H1 (cell line): ENCODE measurements around the gene MIA3. TPM values are rescaled to one million over a fixed set of nuclear protein-coding genes. Genes with fewer than 3 reads are reported as not detected.

Source experiments
- CTCF ChIA-PET: fragments of 300-600 bp; sonication (Branson Sonifier 250); formaldehyde crosslinking; loops from one replicate; lab custom pipeline; 2021; ENCODE audit not compliant: partially characterized antibody; lab: Charles Lee
- POLR2A ChIA-PET: fragments of 300-600 bp; sonication (Branson Sonifier 250); formaldehyde crosslinking; loops from one replicate; lab custom pipeline; 2021; ENCODE audit warnings: inconsistent platforms; ENCODE audit not compliant: partially characterized antibody; lab: Charles Lee
- DNase-seq, 2 experiments: peaks; one replicate each; pipeline versions ENCODE4 v3.0.0 to v3.0.0-alpha.2; 2010 to 2022; ENCODE audit warnings: low spot score in 2 of 2, low read depth in 1 of 2, mixed read lengths in 1 of 2
- FAIRE-seq: peaks from 2 replicates; lab custom pipeline; 2011; peaks lifted over from hg19 to GRCh38; lab: Jason Lieb, UNC
- H2AFZ ChIP-seq: 2 replicates; pipeline ENCODE4 v1.8.1; 2012; ENCODE audit warnings: low read length, inconsistent platforms
- H2AK5ac ChIP-seq: 2 replicates; pipeline ENCODE4 v1.6.1; 2013; ENCODE audit warnings: low read depth, low read length
- H2BK120ac ChIP-seq: replicated peaks from 2 replicates; pipeline ENCODE3; 2013; ENCODE audit warnings: low read depth, low read length, inconsistent platforms
- H2BK12ac ChIP-seq: 2 replicates; pipeline ENCODE4 v1.6.1; 2013; ENCODE audit warnings: low read depth, low read length
- H2BK15ac ChIP-seq: 2 replicates; pipeline ENCODE4 v1.6.1; 2013; ENCODE audit warnings: low read length
- H2BK20ac ChIP-seq: 2 replicates; pipeline ENCODE4 v1.6.1; 2013; ENCODE audit warnings: low read length
- H2BK5ac ChIP-seq: 2 replicates; pipeline ENCODE4 v1.6.1; 2013; ENCODE audit warnings: low read depth, low read length
- H3K14ac ChIP-seq: 2 replicates; pipeline ENCODE4 v1.6.1; 2013; ENCODE audit warnings: inconsistent platforms; ENCODE audit not compliant: insufficient read length
- H3K18ac ChIP-seq: 2 replicates; pipeline ENCODE4 v1.6.1; 2013; ENCODE audit warnings: low read length; ENCODE audit errors: extremely low read depth
- H3K23ac ChIP-seq: 2 replicates; pipeline ENCODE4 v1.6.1; 2013; ENCODE audit warnings: inconsistent platforms; ENCODE audit not compliant: insufficient read length
- H3K23me2 ChIP-seq: 2 replicates; pipeline ENCODE4 v1.6.1; 2013; ENCODE audit warnings: low read depth, low read length
- H3K27ac ChIP-seq: 2 replicates; pipeline ENCODE4 v1.6.1; 2011; ENCODE audit warnings: low read depth, low read length, inconsistent platforms
- H3K27me3 ChIP-seq, 4 experiments: replicated peaks in 1 of 4; 1 replicate in 1 of 4; 2 replicates in 3 of 4; pipeline versions ENCODE4 v1.6.1 to v1.8.1; 2011 to 2013; ENCODE audit warnings: low read length in 3 of 4, mild to moderate bottlenecking in 3 of 4, inconsistent platforms in 2 of 4, mixed read lengths in 2 of 4, moderate library complexity in 1 of 4; ENCODE audit not compliant: control insufficient read depth in 3 of 4, insufficient read depth in 3 of 4; ENCODE audit errors: extremely low read depth in 1 of 4
- H3K36me3 ChIP-seq, 4 experiments: 2 replicates each; pipeline versions ENCODE4 v1.6.1 to v1.8.1; 2011 to 2013; ENCODE audit warnings: mild to moderate bottlenecking in 4 of 4, low read length in 3 of 4, moderate library complexity in 2 of 4, control low read depth in 1 of 4, inconsistent platforms in 1 of 4; ENCODE audit not compliant: insufficient read depth in 4 of 4, control insufficient read depth in 2 of 4
- H3K4ac ChIP-seq: replicated peaks from 2 replicates; pipeline ENCODE3; 2013; ENCODE audit warnings: low read length, low read depth, mixed read lengths, inconsistent platforms; ENCODE audit not compliant: insufficient read length
- H3K4me1 ChIP-seq, 4 experiments: replicated peaks in 1 of 4; 1 replicate in 1 of 4; 2 replicates in 3 of 4; pipeline versions ENCODE4 v1.6.1 to v1.8.1; 2011 to 2013; ENCODE audit warnings: low read length in 3 of 4, inconsistent platforms in 2 of 4, mixed read lengths in 1 of 4; ENCODE audit not compliant: insufficient read depth in 4 of 4, control insufficient read depth in 3 of 4
- H3K4me2 ChIP-seq, 2 experiments: 2 replicates each; pipeline versions ENCODE4 v1.6.1 to v1.8.1; 2011 to 2013; ENCODE audit warnings: low read depth in 2 of 2, low read length in 2 of 2, control low read depth in 1 of 2, inconsistent platforms in 1 of 2, mild to moderate bottlenecking in 1 of 2; ENCODE audit not compliant: insufficient read depth in 1 of 2
- H3K4me3 ChIP-seq, 4 experiments: fragments of 200-600, 300-600 bp in 1 of 4; sonication (generic), shearing (Covaris generic), sonication (Bioruptor Twin) in 1 of 4; 2 replicates each; pipeline versions ENCODE4 v1.5.1 to v1.8.1; 2011 to 2016; ENCODE audit warnings: low read length in 4 of 4, low read depth in 3 of 4, control low read depth in 2 of 4, inconsistent platforms in 2 of 4, mild to moderate bottlenecking in 2 of 4, mixed read lengths in 1 of 4, moderate library complexity in 1 of 4; ENCODE audit not compliant: insufficient read depth in 2 of 4; ENCODE audit errors: extremely low read depth in 1 of 4
- H3K56ac ChIP-seq: replicated peaks from 2 replicates; pipeline ENCODE3; 2013; ENCODE audit warnings: low read depth, mild to moderate bottlenecking, mixed read lengths, low read length, inconsistent platforms; ENCODE audit not compliant: insufficient read length
- H3K79me1 ChIP-seq: 2 replicates; pipeline ENCODE4 v1.6.1; 2013; ENCODE audit warnings: low read depth, low read length, control low read depth
- H3K79me2 ChIP-seq, 2 experiments: 2 replicates each; pipeline versions ENCODE4 v1.6.1 to v1.8.1; 2012 to 2013; ENCODE audit warnings: low read length in 2 of 2, mild to moderate bottlenecking in 2 of 2, inconsistent platforms in 1 of 2; ENCODE audit not compliant: insufficient read depth in 2 of 2, control insufficient read depth in 1 of 2
- H3K9ac ChIP-seq, 4 experiments: replicated peaks in 1 of 4; 1 replicate in 1 of 4; 2 replicates in 3 of 4; pipeline versions ENCODE4 v1.6.1 to v1.8.1; 2011 to 2013; ENCODE audit warnings: low read depth in 3 of 4, low read length in 3 of 4, control low read depth in 2 of 4, mild to moderate bottlenecking in 2 of 4, moderate library complexity in 2 of 4, inconsistent platforms in 1 of 4; ENCODE audit errors: extremely low read depth in 1 of 4
- H3K9me3 ChIP-seq, 2 experiments: 2 replicates each; pipeline versions ENCODE4 v1.6.1 to v1.8.1; 2012 to 2013; ENCODE audit warnings: mild to moderate bottlenecking in 2 of 2, moderate library complexity in 2 of 2, control low read depth in 1 of 2, inconsistent platforms in 1 of 2, low read depth in 1 of 2, low read length in 1 of 2, mixed read lengths in 1 of 2; ENCODE audit not compliant: insufficient read depth in 2 of 2
- H4K20me1 ChIP-seq, 2 experiments: replicated peaks in 1 of 2; 2 replicates each; pipeline versions ENCODE3 to v1.8.1; 2011 to 2013; ENCODE audit warnings: inconsistent platforms in 2 of 2, low read length in 2 of 2, mild to moderate bottlenecking in 1 of 2; ENCODE audit not compliant: insufficient read depth in 2 of 2, control insufficient read depth in 1 of 2
- H4K5ac ChIP-seq: 2 replicates; pipeline ENCODE4 v1.6.1; 2013; ENCODE audit warnings: low read length, low read depth, mixed read lengths, inconsistent platforms; ENCODE audit not compliant: insufficient read length
- H4K8ac ChIP-seq: 2 replicates; pipeline ENCODE4 v1.8.0; 2013; ENCODE audit warnings: mild to moderate bottlenecking, moderate library complexity, low read length, inconsistent platforms; ENCODE audit not compliant: insufficient read depth; ENCODE audit errors: extremely low read depth
- H4K91ac ChIP-seq: replicated peaks from 2 replicates; pipeline ENCODE3; 2013; ENCODE audit warnings: low read length, mixed read lengths, inconsistent platforms; ENCODE audit not compliant: insufficient read length
- BRCA1 ChIP-seq: IDR thresholded peaks from 2 replicates; pipeline ENCODE4 v1.6.1; 2012; ENCODE audit warnings: low read depth, low read length, improper control_type of control experiment
- CTBP2 ChIP-seq: IDR thresholded peaks from 2 replicates; pipeline ENCODE4 v1.7.0; 2011; ENCODE audit warnings: borderline replicate concordance, mild to moderate bottlenecking, moderate library complexity, mixed read lengths, low read length; ENCODE audit not compliant: insufficient read depth, insufficient read length
- HDAC6 ChIP-seq: IDR thresholded peaks from one replicate; pipeline ENCODE4 v1.7.1; 2012; ENCODE audit warnings: low read depth, mild to moderate bottlenecking, inconsistent platforms, low read length, moderate library complexity
- JUND ChIP-seq: IDR thresholded peaks from 2 replicates; pipeline ENCODE4 v1.6.1; 2011; ENCODE audit warnings: mild to moderate bottlenecking, improper control_type of control experiment, low read length
- KDM4A ChIP-seq: IDR thresholded peaks from one replicate; pipeline ENCODE4 v1.7.1; 2012; ENCODE audit warnings: low read depth, mild to moderate bottlenecking, moderate library complexity, low read length, inconsistent platforms; ENCODE audit not compliant: severe bottlenecking
- MAFK ChIP-seq: IDR thresholded peaks from 2 replicates; pipeline ENCODE4 v1.6.1; 2012; ENCODE audit warnings: low read depth, mild to moderate bottlenecking, improper control_type of control experiment, low read length
- NRF1 ChIP-seq: IDR thresholded peaks from 2 replicates; pipeline ENCODE4 v1.6.1; 2011; ENCODE audit warnings: mild to moderate bottlenecking, low read depth, low read length, improper control_type of control experiment
- SIRT6 ChIP-seq: IDR thresholded peaks from one replicate; pipeline ENCODE4 v1.7.1; 2012; ENCODE audit warnings: low read length, inconsistent platforms
- SP1 ChIP-seq: IDR thresholded peaks from 2 replicates; pipeline ENCODE4 v1.6.1; 2011; ENCODE audit warnings: low read depth, low read length
- TCF12 ChIP-seq: IDR thresholded peaks from 2 replicates; pipeline ENCODE4 v1.6.1; 2011; ENCODE audit warnings: low read depth, mild to moderate bottlenecking, low read length
- WGBS, 2 experiments: shearing (Covaris generic) in 1 of 2; methylation state at CpG; one replicate each; pipeline versions ENCODE4 v1.1.6 to v1.1.7; 2013 to 2015; ENCODE audit warnings: low lambda C conversion rate in 2 of 2, mixed read lengths in 2 of 2, inconsistent platforms in 1 of 2, low coverage in 1 of 2, missing lambda C conversion rate in 1 of 2; ENCODE audit not compliant: insufficient replicate concordance in 2 of 2, insufficient coverage in 1 of 2, insufficient read length in 1 of 2; ENCODE audit errors: extremely low coverage in 1 of 2, missing lambda C conversion rate in 1 of 2; 5-methylcytosine and 5-hydroxymethylcytosine counted together
- polyA plus RNA-seq, 7 experiments: library from polyadenylated mRNA; depleted of rRNA in 3 of 7; stranded (reverse) in 5 of 7; unstranded in 2 of 7; fragments of >200 nt in 5 of 7; fragments of 200-250 nt in 2 of 7; gene quantifications; 1 replicate in 5 of 7; 2 replicates in 1 of 7; 4 replicates in 1 of 7; pipeline versions ENCODE4 v1.2.1 to v1.2.3, GENCODE V29; 2011 to 2013; ENCODE audit warnings: missing spikeins in 2 of 7, mixed read lengths in 2 of 7
- total RNA-seq: library from RNA; stranded (reverse); fragmentation: NEBNext Ultra II Directional; extraction: Animal tissue kit (Norgen Biotek cat#: 25700); gene quantifications from 2 replicates; pipeline ENCODE4 v1.2.1, GENCODE V29; 2021
- TF ChIP-seq, protein P1 (sequence below): IDR thresholded peaks from 2 replicates; pipeline ENCODE4 v1.6.1; 2011; ENCODE audit warnings: low read length, improper control_type of control experiment

The MIA3 gene
- total and polyA plus RNA-seq, 2 of the 8 experiments (the other 6 are each of a cell fraction or from before 2014, with no cell fraction given), result 69.0 to 105 TPM

DNA sequence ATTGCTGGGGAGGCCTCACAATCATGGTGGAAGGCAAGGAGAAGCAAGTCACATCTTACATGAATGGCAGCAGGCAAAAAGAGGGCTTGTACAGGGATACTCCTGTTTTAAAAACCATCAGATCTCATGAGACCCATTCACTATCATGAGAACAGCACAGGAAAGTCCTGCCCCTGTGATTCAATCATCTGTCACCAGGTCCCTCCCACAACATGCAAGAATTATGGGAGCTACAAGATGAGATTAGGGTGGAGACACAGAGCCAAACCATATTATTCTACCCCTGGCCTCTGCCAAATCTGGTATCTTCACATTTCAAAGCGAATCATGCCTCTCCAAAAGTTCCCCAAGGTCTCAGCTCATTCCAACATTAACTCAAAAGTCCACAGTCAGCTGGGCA, 11.1 kb upstream of the MIA3 start:
- no peak overlapping the region for H4K8ac ChIP-seq
- H2AK5ac ChIP-seq, result no peak overlapping the region
- ChIA-PET CTCF (interaction anchor here (0.8 kb wide), 1 partner anchor 17 kb away, joined by 3 read pairs; the partner anchor contains the start of gene TAF1A), POLR2A (interaction anchor here (1.0 kb wide), 1 partner anchor 27 kb away, joined by 3 read pairs; no protein-coding TSS in a partner anchor)
- H4K91ac ChIP-seq, result no peak overlapping the region
- 100% methylated on average over 1 of the region's 1 CpG; no CpG with 5 or more reads in 1 of the 2 experiments for WGBS, 2 experiments
- no peak overlapping the region for H2BK15ac ChIP-seq
- H3K18ac ChIP-seq, result no peak overlapping the region
- H3K23me2 ChIP-seq, result no peaks in the 10 kb centered on the region
- no peak overlapping the region for H2BK12ac ChIP-seq
- no peak overlapping the region for H3K23ac ChIP-seq
- H3K4me2 ChIP-seq, result no peak overlapping the region
- no peak overlapping the region for H3K14ac ChIP-seq
- no peak overlapping the region for H3K4me3 ChIP-seq
- H3K79me1 ChIP-seq, result no peaks in the 10 kb centered on the region
- H2BK5ac ChIP-seq, result no peak overlapping the region
- no peak overlapping the region for H3K27ac ChIP-seq
- H3K79me2 ChIP-seq, result no peaks in the 10 kb centered on the region
- no peaks in the 10 kb centered on the region for H3K36me3 ChIP-seq
- no peak overlapping the region for H3K4ac ChIP-seq
- 0 out of 4 replicates have a peak, but pooled peaks cover 2 to 3% of the 10 kb centered on the region in 2 experiments for H3K9me3 ChIP-seq
- H4K5ac ChIP-seq, result no peak overlapping the region
- DNase-seq, result no peak
- H3K9ac ChIP-seq, result no peak overlapping the region
- H3K27me3 ChIP-seq, result no peaks in the 10 kb centered on the region
- no peak overlapping the region for H2AFZ ChIP-seq
- FAIRE-seq, result no peak
- H2BK20ac ChIP-seq, result no peak overlapping the region
- no peaks in the 10 kb centered on the region for H4K20me1 ChIP-seq
- no peaks in the 10 kb centered on the region for H3K4me1 ChIP-seq
- no peak overlapping the region for H2BK120ac ChIP-seq
- TF ChIP-seq, protein P1, sequence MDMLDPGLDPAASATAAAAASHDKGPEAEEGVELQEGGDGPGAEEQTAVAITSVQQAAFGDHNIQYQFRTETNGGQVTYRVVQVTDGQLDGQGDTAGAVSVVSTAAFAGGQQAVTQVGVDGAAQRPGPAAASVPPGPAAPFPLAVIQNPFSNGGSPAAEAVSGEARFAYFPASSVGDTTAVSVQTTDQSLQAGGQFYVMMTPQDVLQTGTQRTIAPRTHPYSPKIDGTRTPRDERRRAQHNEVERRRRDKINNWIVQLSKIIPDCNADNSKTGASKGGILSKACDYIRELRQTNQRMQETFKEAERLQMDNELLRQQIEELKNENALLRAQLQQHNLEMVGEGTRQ, result no peak
- TF ChIP-seq MAFK (no peak), NRF1 (no peak), BRCA1 (no peak), JUND (no peak), CTBP2 (no peak), SIRT6 (no peak), HDAC6 (no peak), KDM4A (no peak), TCF12 (no peak), SP1 (no peak)
- H3K56ac ChIP-seq, result no peak overlapping the region
